Jurkat, Clone E6-1 (cell line): ENCODE results near the gene POPDC2.

ENCODE experiments used
- DNase-seq: peaks from one replicate; pipeline ENCODE4 v3.0.0-alpha.2; 2011; ENCODE audit warnings: low read depth, low spot score
- H3K4me3 ChIP-seq: 2 replicates; pipeline ENCODE4 v1.5.1; 2011; ENCODE audit warnings: mild to moderate bottlenecking, low read length, control low read depth, moderate library complexity

The POPDC2 gene

DNA sequence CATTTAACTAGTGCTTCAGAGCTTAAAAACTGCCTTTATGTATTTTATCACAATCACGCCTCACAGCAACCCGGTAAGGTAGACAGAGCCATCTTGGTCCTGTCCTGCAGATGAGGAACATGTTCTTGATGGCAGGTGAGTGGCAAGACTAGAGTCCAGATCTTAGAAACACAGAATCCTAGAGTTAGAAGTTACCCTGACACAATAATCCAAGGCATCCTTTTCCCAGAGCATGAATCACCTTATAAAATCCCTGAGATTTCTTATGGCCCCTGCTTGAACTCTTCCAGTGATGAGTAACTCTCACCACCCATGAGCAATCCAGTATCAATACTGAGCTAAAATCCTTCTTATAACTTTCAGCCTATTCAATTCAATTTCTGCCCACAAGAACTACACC is 16.9 kb downstream of the POPDC2 start:
- DNase-seq: no peak
- no peak overlapping the region for H3K4me3 ChIP-seq

DNA sequence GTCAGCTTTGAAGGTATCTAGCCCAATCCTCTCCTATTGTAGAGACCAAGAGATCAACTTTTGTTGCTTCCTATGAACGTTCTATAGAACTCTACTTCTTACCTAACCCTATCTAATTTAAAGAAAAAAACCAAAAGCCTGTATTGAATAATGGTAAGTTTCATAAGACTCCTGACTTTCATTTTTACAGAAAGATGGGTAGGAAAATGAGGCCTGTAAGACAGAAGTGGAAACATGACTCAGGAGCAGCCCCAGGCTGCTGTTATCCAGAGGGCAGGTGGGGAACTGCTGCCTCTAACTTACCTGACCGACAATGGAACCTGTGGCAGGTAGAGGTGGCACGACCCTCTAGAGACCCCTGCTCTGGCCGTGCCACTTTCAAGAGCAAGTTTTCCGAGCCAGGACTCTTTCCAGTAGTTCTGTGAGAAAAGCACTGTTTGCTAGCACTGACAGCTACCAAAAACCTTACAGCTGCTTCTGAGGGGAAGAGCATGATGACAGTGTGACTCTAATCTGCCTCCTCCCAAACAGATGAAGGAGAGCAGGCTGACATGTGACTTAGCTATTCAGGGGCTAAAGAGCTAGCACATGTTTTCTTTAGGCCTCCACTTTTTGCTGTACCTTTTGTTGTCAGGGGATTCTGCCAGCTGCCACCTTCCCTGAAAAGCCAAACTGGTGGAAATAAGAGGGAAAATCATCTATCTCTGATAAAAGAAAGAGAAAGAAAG is 17.5 kb downstream of the POPDC2 start:
- no peak for DNase-seq
- H3K4me3 ChIP-seq: no peak overlapping the region

DNA sequence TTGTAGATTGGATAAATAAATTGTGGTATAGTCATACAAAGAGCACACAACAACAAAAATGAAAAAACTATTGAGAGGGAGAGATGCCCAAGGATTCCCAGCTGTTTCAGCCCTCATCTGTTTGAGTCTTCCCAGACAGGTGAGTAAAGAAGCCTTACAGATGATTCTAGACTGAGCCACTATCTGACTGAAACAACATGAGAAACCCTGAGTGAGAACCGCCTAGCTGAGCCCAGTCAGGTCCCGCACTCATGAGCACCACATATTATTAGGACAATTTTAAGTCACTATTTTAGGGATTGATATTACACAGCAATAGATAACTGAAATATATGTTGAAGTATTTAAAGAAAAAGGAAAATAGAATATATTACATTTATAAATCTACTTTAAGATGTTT is 19.0 kb downstream of the POPDC2 start:
- no peak overlapping the region for H3K4me3 ChIP-seq
- no peak for DNase-seq

DNA sequence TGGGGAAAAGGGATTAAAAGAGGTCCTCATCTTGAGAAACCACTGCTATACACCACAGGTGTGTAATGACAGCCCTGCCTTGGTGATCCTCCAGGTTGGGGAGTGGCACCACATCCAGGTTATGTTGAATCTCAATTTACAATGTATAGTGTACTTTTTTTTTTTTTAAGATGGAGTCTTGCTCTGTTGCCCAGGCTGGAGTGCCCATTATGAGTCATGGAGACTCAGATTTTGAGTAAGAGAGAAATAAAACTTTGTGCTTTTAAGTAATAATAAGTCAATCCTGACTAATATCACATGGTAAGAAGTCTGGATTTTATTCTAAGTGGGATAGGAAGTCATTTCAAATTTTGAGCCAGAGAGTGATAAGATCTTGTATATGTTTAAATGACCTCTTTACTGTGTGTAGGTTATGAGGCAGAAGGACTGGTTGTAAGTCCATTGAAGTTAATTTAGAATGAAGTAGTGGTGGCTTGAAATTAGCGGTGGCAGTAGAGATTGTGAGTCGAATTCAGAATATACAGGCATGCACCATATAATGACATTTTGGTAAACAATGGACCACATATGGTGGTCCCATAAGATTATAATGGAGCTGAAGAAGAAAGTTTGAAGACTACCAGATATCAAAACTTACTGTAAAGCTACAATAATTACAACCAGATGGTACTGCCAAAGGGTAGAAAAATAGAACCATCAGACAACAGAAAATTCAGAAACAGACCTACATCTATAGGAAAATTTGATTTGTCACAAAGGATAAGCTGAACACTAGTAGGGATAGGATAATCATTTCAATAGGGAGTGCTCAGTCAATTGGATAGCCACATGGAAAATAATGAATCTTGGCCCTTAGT is 20.7 kb downstream of the POPDC2 start:
- DNase-seq: no peak

DNA sequence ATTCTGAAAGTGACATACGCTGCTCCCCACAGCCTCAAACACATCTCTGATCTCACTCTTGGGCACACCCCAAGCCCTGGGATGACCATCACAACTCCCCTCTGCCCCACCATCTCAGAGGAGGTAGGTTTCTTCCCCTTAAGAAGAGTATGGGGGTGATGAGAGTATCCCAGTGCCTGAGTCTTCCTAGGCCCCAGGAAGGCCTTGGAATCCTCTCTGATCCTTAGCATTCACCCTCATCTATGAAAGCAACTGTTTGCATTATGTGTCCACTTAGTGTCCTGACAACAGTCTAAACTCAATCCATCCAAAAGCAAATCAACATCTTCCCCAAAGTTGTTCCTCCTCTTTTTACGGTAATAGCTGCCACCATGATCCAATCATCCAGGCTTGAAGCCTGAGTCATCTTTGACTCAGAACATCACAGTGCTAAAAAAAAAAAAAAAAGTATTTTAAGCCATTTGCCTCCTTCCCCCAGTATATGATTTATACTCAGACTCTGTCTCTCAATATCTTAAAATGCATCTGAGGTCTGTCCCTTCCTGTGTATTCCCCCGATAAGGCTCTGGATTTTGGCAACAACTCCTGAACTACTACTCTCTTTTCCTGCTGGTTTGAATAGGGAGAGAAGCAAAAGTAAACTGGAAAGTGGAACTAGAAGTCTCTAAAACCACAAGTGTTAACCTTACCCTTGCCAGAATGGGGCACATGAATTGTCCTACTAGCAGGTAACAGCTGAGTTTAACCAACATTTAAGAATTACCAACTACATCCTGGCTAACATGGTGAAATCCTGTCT is 22.5 kb downstream of the POPDC2 start:
- no peak overlapping the region for H3K4me3 ChIP-seq
- no peak for DNase-seq

More for the DNA sequence above, 20.7 kb downstream of the POPDC2 start:
- no peak overlapping the region for H3K4me3 ChIP-seq

DNA sequence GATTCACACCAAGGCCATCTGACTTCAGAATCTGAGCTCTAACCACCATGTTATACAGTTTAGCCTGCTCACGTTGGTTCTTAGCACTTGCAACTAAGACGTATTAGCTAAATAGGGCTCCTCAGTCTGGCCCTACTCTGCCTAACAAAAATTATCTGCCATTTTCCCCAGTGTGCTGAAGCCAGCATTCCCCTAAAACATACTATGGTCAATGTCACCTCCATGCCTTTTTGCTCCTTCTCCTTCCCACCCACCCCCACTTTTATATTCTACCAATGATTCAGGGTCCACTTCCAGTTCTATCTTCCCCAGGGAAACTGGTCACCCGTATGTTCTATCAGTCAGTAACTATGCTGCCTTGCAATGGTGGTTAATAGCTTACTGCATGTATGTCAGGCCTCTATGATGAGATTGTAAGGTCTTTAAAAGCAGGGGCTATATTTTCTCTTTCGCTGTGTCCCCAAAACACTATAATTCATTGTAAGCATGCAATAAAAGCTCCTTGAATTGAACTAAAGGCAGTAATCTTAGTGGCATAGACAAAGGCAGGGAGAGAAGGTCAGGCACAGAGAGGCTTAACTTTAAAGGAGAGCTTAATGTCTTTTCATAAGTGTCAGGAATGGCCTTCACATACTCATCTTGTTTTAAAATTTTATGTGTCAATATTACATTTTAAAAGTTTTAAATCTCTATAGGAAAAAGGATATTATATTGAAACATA is 23.3 kb downstream of the POPDC2 start:
- DNase-seq: no peak
- no peak overlapping the region for H3K4me3 ChIP-seq

DNA sequence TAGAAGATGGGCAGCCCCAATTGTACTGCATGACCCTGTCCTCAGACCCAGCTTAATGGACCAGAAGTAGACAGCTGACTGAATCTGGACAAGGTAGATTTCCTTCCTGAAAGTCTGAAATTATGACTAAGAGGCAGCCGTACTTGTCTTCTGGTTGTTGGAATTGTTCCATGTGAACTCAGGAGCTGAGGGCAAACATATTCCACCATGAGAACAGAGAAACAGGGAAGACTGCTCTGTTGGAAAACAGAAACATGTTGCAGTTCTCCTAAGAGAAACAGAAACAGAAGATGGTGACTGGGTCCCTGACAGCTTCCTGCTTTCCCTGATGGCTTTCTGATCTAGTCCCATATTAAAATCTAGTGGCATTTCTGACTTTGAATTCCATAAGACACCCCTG is 24.1 kb downstream of the POPDC2 start:
- DNase-seq: no peak

DNA sequence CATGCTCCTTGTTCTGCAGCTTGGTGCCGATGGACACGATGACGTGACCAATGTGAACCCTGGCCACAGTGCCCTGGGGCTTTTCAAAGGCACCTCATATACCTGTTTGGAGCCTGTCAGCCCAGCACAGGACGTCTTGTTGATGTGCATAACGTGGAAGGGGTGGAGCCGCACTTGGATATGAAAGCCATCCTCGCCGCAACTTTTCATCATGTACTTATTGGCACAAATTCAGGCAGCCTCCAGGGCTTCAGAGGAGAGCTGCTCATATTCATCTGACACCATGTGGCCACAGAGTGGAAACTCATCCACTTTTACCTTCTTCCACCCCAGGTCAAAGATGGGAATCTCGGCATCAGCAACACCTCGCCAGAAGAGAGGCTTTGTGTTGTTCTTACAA is 24.7 kb downstream of the POPDC2 start:
- H3K4me3 ChIP-seq: no peak overlapping the region
- no peak for DNase-seq

More for the DNA sequence above, 24.1 kb downstream of the POPDC2 start:
- H3K4me3 ChIP-seq: no peak overlapping the region

DNA sequence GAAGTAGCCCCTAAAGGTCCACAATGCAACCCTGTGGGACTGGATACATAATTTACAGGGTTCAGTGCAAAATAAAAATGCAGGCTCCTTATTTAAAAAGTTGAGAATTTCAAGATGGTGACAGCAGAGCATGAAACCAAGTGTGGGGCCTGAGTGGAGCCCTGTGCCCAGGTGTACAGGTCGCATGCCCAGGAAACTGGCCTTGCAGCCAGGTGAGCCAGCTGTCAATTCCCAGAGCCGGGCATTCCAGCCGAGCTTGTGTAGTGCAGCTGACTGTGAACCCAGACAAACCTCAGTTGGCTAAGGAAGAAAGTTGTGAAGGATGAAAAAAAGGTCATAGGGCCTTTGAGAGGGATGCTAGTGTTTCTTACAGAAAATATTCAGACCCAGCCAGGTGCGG is 27.6 kb downstream of the POPDC2 start:
- no peak overlapping the region for H3K4me3 ChIP-seq
- no peak for DNase-seq

DNA sequence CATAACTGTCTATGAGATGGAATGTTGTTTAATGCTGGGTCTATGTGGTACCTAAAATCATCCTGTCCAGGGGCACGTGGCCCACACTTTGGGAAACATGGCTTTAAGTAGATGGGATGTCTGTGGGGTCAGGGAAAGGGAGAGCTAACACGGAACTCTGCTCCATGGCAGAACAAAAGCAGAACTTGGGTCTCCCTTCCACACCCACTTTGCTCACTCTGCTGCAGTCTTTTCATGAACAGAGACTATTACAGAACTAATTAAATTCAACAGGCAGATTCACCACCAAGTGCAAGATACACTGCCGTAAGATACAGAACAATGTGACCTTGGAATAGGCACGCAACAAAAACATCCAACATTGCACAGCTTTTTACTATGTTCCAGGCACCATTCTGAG is 28.2 kb downstream of the POPDC2 start:
- DNase-seq: no peak
- no peak overlapping the region for H3K4me3 ChIP-seq

DNA sequence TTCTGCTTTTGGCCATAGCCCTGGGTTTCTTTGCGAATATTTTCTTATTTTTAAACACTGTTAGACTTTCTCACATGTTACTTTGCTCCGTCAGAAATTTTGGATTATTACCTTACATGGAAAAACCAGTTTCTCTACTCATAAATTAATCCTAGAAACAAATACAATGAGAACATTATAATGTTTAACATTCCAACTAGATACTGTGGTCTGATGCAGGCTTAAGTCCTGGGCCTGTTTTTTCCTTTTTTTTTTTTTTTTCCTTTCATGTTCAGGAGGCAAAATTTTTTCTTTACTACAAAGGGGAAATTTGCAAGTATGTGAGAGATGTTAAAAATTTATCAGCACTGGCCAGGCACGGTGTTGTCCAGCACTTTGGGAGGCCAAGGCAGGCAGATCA is 28.9 kb downstream of the POPDC2 start:
- no peak for DNase-seq
- no peak overlapping the region for H3K4me3 ChIP-seq

DNA sequence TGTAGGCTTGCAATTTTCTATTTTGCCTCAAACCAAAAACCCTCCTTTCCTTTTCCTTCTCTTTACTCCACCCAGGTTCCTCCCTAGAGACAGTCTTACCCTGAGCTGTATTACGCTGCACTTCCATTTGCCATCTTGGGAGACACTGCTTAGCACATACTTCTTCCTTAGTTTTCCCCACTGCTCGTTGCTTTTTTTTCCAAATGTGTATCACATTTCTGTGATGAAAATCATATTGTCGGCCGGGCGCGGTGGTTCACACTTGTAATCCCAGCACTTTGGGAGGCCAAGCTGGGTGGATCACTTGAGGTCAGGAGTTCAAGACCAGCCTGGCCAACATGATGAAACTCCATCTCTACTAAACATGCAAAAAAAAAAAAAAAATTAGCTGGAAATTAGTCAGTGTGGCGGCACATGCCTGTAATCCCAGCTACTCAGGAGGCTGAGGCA is 29.5 kb downstream of the POPDC2 start:
- no peak overlapping the region for H3K4me3 ChIP-seq
- DNase-seq: no peak

DNA sequence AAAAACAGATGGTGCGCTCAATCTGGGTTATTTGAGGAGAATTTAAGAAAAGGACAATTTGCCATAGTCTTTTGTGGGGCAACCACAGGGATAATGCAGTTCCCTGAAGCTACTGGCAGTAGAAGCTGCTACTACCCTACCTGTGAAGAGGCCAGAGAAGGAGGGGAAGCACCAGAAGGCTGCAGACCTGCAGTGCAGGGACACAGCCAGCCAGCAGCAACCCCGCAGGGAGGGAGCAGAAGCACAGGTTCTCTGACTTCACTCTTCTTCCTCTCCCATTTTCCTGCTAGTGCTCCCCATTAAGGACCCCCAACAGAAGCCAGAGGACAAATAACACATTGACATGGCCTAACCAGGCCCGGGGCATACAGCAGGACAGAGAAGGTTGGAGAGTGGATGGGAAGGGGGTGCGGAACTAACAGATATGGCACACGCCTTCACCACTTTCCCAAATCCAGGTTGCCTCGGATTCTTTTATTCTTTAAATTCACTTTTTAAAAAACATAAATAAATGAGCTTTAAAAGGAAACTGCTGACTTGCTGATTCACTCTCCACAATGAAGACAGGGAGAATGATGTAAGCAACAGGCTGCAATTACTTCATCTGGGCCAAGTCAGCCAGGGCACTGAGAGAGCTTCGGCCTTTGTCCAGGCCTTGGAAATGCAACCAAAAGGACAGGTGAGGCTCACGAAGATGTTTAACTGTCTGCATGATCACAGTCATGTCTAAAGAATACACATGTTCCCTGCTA is 30.1 kb downstream of the POPDC2 start:
- no peak for DNase-seq
- H3K4me3 ChIP-seq: no peak overlapping the region

DNA sequence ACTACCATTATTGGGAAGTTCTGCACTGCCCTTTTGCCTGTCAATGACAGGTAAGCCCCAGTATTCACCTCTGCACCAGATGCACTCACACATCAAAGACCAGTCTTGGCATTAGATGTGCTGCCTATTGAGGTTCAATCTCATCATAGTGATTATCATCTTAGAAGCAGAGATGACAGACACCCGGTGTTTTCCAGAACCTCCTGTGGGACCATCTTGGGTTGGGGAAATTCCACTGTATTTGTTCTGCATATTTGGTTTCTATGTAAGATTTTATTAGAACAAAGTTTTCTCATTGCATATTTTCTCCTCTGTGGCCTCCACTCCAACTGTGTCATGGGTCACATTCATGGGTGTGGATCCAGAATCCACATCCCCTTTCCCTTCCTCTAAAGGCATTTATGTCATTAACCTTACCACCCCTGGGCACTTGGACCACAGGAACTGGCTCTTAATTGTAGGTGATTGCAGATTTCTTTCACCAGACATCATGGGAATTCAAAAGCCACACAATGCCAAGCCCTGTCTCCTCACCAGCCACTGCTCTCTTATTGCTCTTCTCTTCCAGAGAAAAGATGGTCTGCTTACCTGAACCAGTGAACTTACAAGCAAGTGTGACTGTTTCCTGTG is 31.5 kb downstream of the POPDC2 start:
- no peak for DNase-seq

DNA sequence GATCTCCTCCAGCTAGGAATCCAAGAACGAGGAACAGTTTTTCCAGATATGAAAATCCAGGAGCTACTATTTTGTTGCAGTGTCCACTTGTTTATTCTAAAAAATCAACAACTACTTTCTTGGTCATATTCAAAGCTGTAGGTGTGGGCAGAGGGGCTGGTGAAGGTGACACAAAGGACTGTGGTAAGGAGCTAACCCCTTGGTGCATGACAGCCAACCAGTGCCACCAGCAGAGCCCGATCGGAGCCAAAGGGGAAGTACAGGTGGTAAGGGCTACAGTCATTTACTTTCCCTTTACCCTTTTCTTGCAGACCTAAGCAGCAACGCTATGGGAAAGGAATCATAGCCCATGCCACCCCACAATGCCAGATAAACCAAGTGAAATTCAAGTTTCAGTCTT is 32.0 kb downstream of the POPDC2 start:
- no peak for DNase-seq

More for the DNA sequence above, 31.5 kb downstream of the POPDC2 start:
- H3K4me3 ChIP-seq: no peak overlapping the region

DNA sequence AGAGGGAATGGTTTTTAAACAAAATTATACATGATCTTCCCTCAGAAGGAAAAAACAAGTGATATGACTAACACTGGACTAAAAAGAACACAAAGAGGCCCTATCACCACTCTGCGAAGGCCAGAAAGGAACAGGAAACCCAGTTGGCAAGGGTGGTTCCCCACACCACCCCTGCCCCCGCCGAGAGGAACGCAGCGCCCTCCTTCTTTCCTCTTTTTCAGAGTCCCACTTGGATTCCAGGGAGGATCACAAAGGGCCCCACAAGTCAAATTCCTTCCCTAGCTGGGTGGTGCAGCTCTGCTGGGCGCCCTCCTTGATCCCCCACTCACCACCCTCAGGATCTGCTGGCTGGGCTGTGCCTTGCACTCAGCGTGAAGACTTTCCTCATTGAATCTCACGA is 32.9 kb downstream of the POPDC2 start:
- no peak overlapping the region for H3K4me3 ChIP-seq
- no peak for DNase-seq

More for the DNA sequence above, 32.0 kb downstream of the POPDC2 start:
- H3K4me3 ChIP-seq: no peak overlapping the region

DNA sequence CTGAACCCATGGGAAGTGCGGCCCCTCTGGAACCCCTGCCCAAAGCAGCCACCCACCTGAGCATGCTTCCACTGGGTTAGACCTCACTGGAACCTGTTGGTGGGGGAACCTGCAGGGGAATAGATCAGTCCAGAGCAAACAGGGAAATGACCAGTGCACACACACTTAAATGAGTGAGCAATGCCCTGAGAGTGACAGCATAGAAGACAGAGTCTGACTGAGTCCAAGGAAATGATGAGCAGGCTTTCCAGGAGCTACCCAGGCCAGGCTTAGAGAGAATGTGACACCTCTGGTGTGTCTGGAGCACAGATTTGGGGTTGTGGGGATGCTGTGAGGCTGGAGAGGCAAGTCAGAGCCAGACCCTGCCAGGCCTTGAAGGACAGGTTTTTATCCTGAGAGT is 34.2 kb downstream of the POPDC2 start:
- no peak for DNase-seq
- no peak overlapping the region for H3K4me3 ChIP-seq
